Pancreas (tissue), 10 donors: ENCODE results near the gene SMIM13. TPM values are rescaled to one million over a fixed set of nuclear protein-coding genes. Genes with fewer than 3 reads are reported as not detected.

Experiments used
- ATAC-seq, 4 donors: fragments of 200-7000 bp; cut with Tn5 transposase; one replicate each; pipeline versions ENCODE4 v1.8.0 to v1.9.1; 2020; ENCODE audit warnings: mild to moderate bottlenecking in 4 of 4, moderate library complexity in 4 of 4
- DNase-seq, 6 donors: peaks; one replicate each; pipeline ENCODE4 v3.0.0-alpha.2; 2020
- FAIRE-seq: peaks from 2 replicates; lab custom pipeline; 2012; peaks lifted over from hg19 to GRCh38; lab: Jason Lieb, UNC
- H3K27ac ChIP-seq, 4 donors: fragments of 200-600 bp; sonication (generic); 1 replicate in 3 of 4; 2 replicates in 1 of 4; pipeline versions ENCODE4 v1.5.0 to v1.8.0; 2020
- H3K27me3 ChIP-seq, 4 donors: fragments of 200-600 bp; one replicate each; pipeline ENCODE4 v1.8.0; 2021
- H3K36me3 ChIP-seq, 3 donors: fragments of 200-600 bp; sonication (generic) in 1 of 3; one replicate each; pipeline versions ENCODE4 v1.5.0 to v1.8.0; 2020 to 2021
- H3K4me1 ChIP-seq, 3 donors: fragments of 200-600 bp; one replicate each; pipeline ENCODE4 v1.8.0; 2021
- H3K4me3 ChIP-seq, 4 donors: fragments of 200-600 bp; sonication (generic) in 2 of 4; one replicate each; pipeline versions ENCODE4 v1.5.0 to v1.8.0; 2020 to 2021
- H3K9me3 ChIP-seq, 4 donors: fragments of 200-600 bp; one replicate each; pipeline ENCODE4 v1.8.0; 2021
- WGBS, 2 donors: extraction: QIAGEN DNeasy Blood & Tissue Kit; methylation state at CpG; one replicate each; pipeline ENCODE4 v1.1.7; 2013; 5-methylcytosine and 5-hydroxymethylcytosine counted together
- intact Hi-C, 3 donors: fragments of 100-400 bp; cut with DNase I; formaldehyde crosslinking; loops; one replicate each; pipeline versions ENCODE4 v1.11.1 to v1.14.2; 2022
- polyA plus RNA-seq, 2 donors: library from polyadenylated mRNA; stranded (reverse); fragments of 200-250 nt; gene quantifications; one replicate each; pipeline ENCODE4 v1.2.3, GENCODE V29; 2013
- total RNA-seq, 6 donors: library from RNA; stranded (reverse); fragmentation: NEBNext Ultra II Directional in 4 of 6; extraction: Animal tissue kit (Norgen Biotek cat#: 25700) in 4 of 6; gene quantifications; one replicate each; pipeline versions ENCODE4 v1.2.1 to v1.2.4, GENCODE V29; 2021 to 2023
- TF ChIP-seq, protein P1 (sequence below), 4 donors: fragments of 200-600 bp; sonication (generic) in 3 of 4; IDR thresholded peaks; one replicate each; pipeline versions ENCODE4 v1.5.0 to v1.8.0; 2021; ENCODE audit warnings: antibody characterized with exemption in 4 of 4
- donor health status: healthy with polysubstance abuse.
- donor health status: DM: no; HTN: no; CAD: no; lungs with moderate emphysema.
- donor health status: DM: no; HTN: no; CAD: no.
- donor health status: control.
- donor health status: control.
- donor health status: Bipolar disorder and iron deficiency.
- donor health status: DM: yes; HTN: yes; CAD: no.
- donor health status: DM: no; HTN: no; CAD: no.
- donor health status: DM: no; HTN: no; CAD: no.
- donor health status: DM: yes; HTN: yes; CAD: no.

Gene SMIM13
- total and polyA plus RNA-seq, 8 donors = 1.4 to 5.1 (median 2.9) TPM

DNA sequence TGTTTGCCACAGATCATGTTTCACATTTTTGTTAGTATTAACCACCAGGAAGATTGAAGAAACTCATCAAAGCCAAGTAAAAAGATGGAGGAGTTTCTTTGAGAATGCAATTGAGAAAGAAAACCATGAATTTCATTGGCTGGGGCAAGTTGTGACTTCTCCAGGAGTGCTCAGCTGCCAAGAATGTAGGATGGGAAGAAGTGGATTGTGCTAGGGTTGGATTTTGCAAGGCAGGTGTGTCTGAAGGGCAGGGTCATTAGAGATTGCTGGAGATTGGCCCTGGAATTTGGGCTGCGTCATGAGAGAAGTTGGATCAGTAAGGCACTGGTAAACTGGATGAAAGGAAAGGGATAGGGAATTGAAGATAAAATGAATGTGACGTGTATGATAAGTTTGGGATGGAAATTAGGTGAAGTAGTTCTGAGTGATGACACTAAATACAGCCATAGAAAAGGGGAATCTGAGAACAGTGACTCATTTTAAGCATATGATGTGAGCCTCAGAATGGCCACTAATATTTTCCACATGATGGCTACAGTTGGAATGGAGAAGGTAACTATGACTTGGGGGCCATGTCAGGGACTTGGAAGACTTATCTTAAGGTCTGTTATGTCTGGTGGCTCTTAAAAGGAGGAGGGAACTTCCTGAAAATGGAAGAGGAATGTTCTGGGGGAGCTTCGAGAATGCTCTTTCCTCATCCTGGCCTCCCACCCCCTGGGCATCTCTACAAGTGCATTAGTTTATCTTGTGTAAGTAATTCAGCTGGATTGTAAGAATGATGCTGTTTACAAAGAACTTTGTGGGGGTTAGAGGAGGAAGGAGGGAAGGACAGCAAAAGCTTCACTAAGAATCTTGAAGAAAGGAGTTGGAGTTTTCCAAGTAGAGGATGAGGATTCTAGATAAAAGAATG is 45.7 kb downstream of the SMIM13 start:
- H3K9me3 ChIP-seq = no peaks in the 10 kb centered on the region
- H3K27me3 ChIP-seq = no peaks in the 10 kb centered on the region
- FAIRE-seq (no peak), DNase-seq (no peak), ATAC-seq (no peak)
- H3K4me3 ChIP-seq = no peak overlapping the region
- TF ChIP-seq, protein P1, sequence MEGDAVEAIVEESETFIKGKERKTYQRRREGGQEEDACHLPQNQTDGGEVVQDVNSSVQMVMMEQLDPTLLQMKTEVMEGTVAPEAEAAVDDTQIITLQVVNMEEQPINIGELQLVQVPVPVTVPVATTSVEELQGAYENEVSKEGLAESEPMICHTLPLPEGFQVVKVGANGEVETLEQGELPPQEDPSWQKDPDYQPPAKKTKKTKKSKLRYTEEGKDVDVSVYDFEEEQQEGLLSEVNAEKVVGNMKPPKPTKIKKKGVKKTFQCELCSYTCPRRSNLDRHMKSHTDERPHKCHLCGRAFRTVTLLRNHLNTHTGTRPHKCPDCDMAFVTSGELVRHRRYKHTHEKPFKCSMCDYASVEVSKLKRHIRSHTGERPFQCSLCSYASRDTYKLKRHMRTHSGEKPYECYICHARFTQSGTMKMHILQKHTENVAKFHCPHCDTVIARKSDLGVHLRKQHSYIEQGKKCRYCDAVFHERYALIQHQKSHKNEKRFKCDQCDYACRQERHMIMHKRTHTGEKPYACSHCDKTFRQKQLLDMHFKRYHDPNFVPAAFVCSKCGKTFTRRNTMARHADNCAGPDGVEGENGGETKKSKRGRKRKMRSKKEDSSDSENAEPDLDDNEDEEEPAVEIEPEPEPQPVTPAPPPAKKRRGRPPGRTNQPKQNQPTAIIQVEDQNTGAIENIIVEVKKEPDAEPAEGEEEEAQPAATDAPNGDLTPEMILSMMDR (IDR thresholded peaks at IDR 0.05) = no peak
- intact Hi-C loops = no loop called here
- WGBS, 2 donors = 92 to 96% methylated on average over 3 of the region's 3 CpGs
- H3K4me1 ChIP-seq = no peaks in the 10 kb centered on the region
- peaks cover 0 to 10% (median 0%) of the 10 kb centered on the region in 3 donors for H3K36me3 ChIP-seq
- H3K27ac ChIP-seq = no peak overlapping the region

DNA sequence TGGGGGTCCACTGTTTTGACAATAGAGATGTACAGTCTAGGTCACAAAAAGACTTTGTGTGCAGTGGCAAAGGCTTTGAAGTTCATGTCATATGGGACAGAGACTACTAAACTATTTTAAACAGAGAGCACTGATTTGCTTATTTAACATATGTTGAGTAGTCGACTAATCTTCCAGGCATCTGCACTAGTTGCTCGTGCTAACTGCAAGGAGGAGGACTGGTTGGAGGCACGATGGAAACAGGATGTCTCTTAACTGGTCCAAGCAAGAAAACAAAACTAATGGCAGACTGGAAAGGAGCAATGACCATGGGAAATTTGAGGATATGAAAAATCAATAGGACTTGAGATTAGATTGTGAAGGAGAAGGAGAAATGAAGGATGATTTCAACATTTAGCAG is 46.4 kb downstream of the SMIM13 start:
- Histone ChIP-seq H3K4me1 (no peaks in the 10 kb centered on the region), H3K27me3 (no peaks in the 10 kb centered on the region), H3K9me3 (no peaks in the 10 kb centered on the region), H3K4me3 (no peak overlapping the region), H3K27ac (no peak overlapping the region), H3K36me3 (peaks cover 0 to 5% (median 0%) of the 10 kb centered on the region in 3 donors)
- WGBS, 2 donors = 59 to 78% methylated on average over 3 of the region's 3 CpGs
- FAIRE-seq (no peak), DNase-seq (no peak), ATAC-seq (no peak)
- intact Hi-C loops = loop anchor here in 1 of 3 donors (10.0 kb wide), 1 partner anchor 355 kb away; no protein-coding TSS in a partner anchor
- TF ChIP-seq, protein P1 (IDR thresholded peaks at IDR 0.05) = no peak

DNA sequence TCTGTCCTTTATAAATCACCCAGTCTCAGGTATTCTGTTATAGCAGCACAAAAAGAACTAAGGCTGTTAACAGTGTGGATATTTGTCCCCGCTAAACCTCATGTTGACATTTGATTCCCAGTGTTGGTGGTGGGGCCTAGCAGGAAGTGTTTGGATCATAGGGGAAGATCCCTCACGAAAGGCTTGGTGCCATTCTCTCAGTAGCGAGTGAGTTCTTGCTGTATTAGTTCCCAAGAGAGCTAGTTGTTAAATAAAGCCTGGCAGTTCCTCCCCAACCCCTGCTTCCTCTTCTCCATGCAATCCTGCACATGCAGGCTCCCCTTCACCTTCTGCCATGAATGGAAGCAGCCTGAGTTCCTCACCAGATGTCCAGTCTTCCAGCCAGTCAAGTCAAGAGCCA is 47.7 kb downstream of the SMIM13 start:
- Histone ChIP-seq H3K27me3 (no peaks in the 10 kb centered on the region), H3K27ac (no peak overlapping the region), H3K4me1 (no peaks in the 10 kb centered on the region), H3K9me3 (no peaks in the 10 kb centered on the region), H3K36me3 (no peaks in the 10 kb centered on the region), H3K4me3 (no peak overlapping the region)
- 88 to 91% methylated on average over 3 of the region's 3 CpGs for WGBS, 2 donors
- intact Hi-C loops = loop anchor here in 1 of 3 donors (10.0 kb wide), 1 partner anchor 354 kb away; no protein-coding TSS in a partner anchor
- DNase-seq = no peak
- ATAC-seq = no peak
- no peak for FAIRE-seq
- TF ChIP-seq, protein P1 (IDR thresholded peaks at IDR 0.05) = no peak

DNA sequence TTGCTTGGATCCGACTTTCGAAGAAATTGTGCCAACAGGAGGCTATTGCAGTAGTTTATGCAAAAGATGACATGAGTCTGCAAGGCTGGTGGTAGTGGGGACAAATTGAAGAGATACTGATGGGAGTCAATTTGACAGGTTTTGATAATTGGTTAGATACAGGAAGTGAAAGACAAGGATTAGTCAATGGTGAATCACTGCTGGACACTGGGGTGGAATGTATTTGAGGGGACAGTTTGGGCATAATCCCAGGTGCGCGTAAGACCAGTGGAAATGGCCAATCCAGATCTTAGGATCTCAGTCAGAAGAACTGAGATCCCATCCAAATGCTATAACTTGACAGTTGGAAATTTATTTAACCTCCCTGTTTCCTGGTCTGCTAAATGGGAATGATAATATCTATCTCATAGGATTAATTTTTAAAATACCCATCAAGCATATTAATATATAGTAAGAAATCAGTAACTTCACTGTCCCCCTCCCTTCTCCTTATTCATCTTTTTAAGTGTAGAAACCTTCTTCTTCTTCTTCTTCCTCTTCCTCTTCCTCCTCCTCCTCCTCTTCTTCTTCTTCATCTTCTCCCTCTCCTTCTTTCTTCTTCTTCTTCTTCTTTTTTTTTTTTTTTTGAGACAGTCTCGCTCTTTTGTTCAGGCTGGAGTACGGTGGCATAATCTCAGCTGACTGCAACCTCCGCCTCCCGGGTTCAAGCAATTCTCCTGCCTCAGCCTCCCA is 48.8 kb downstream of the SMIM13 start:
- Histone ChIP-seq H3K4me1 (no peaks in the 10 kb centered on the region), H3K27ac (no peak overlapping the region), H3K4me3 (no peak overlapping the region), H3K9me3 (no peaks in the 10 kb centered on the region), H3K36me3 (no peaks in the 10 kb centered on the region), H3K27me3 (no peaks in the 10 kb centered on the region)
- DNase-seq = no peak
- TF ChIP-seq, protein P1 (IDR thresholded peaks at IDR 0.05) = no peak
- FAIRE-seq = no peak
- 87 to 93% methylated on average over 8 of the region's 8 CpGs for WGBS, 2 donors
- intact Hi-C loops = loop anchor here in 1 of 3 donors (10.0 kb wide), 1 partner anchor 352 kb away; no protein-coding TSS in a partner anchor
- ATAC-seq = no peak
